Islet of Langerhans (tissue), 1 donor: ENCODE measurements around the gene TEAD4.

Source experiments
- FAIRE-seq: peaks from one replicate; lab custom pipeline; 2011; peaks lifted over from hg19 to GRCh38; lab: Jason Lieb, UNC

TEAD4 gene

DNA sequence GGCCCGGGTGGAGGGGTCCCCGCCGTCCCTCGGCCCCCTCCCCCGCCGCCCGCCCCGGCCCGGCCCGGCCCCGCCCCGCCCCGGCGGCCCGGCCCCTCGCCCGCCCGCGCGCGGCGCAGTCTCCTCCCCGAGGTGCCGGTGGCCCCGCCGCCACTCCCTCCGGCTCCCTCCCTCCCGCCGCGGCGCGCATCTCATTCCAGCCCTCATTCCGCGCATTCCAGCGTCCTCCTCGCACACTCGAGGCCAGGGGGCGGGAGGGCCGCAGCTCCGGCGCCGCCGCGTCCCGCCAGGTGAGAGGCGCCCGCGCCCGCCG, at the start of gene TEAD4:
Gene TEAD4, plus strand, starts transcription at position 206 of the 313 bp plus-strand sequence.
- FAIRE-seq: no peak

- no peak for FAIRE-seq
Measured at GRCh38 chr12:2912216-2912575, 47.0 kb upstream of the TEAD4 start.

DNA sequence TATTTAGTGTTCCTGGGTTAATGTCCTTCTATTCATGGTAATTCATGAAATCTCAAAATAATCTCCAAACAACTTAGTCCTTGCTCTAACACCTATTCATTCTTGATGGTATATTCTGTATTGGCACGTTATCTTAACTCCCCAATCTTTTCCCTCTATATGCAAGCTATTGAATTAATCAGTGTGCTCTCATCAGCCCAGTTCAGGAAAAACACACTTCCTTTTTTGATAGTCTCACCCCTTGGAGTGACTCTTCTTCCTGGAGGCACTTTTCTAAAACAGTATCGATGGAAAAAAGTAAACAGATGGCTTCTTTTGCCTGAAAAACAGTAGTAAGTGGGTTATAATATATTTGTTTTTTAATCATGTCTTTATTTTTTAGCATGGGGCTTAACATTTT, 39.9 kb upstream of the TEAD4 start:
- no peak for FAIRE-seq

- FAIRE-seq: no peak
Measured at GRCh38 chr12:2922329-2922728, 36.9 kb upstream of the TEAD4 start.

DNA sequence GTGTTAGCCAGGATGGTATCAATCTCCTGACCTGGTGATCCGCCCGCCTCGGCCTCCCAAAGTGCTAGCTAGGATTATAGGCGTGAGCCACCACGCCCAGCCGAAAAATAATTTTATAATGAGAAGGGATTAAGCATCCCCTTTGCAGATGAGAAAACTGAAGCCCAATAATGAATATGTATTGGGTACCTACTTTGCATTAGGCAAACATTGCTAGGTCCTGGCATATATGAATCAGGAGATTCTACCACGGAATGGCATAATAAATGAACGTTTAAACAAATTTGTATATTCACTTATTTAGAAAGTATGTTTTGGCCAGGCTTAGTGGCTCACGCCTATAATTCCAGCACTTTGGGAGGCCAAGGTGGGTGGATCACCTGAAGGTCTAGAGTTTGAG, 36.1 kb upstream of the TEAD4 start:
- no peak for FAIRE-seq

DNA sequence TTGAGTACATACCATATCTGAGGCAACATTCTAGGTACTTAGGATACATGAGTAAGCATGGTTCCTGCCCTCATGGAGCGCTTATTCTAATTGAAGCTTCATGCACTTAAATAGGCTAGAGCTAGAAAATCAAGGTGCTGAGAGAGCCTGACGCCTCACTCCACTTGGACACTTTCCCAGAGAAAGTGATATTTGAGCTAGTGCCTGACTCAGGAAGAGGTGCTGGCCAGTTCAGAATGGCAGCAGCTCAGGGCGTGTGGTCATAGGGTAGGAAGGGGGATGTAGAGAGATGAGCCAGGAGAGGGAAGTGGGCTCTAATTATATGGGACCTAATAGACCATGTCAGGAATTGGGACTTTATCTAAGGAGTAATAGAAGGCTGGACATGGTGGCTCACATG, 35.2 kb upstream of the TEAD4 start:
- no peak for FAIRE-seq

GRCh38 chr12:2925322-2925995, 33.7 kb upstream of the TEAD4 start:
- no peak for FAIRE-seq

- no peak for FAIRE-seq
Measured at GRCh38 chr12:2930865-2931264, 28.3 kb upstream of the TEAD4 start.

DNA sequence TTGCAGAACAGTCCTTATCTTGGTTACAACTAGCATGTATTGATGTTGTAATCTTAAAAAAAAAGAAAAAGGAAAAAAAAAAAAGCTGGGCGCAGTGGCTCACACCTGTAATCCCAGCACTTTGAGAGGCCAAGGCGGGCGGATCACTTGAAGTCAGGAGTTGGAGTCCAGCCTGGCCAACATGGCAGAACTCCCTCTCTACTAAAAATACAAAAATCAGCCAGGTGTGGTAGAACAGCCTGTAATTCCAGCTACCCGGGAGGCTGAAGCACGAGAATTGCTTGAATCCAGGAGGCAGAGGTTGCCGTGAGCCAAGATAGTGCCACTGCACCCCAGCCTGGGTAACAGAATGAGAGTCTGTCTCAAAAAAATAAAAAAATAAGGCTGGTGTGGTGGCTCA, 25.6 kb upstream of the TEAD4 start:
- no peak for FAIRE-seq

- no peak for FAIRE-seq
Measured at GRCh38 chr12:2934371-2934770, 24.8 kb upstream of the TEAD4 start.

- FAIRE-seq: no peak
Measured at GRCh38 chr12:2936301-2936700, 22.9 kb upstream of the TEAD4 start.

- no peak for FAIRE-seq
Measured at GRCh38 chr12:2937500-2937899, 21.7 kb upstream of the TEAD4 start.

DNA sequence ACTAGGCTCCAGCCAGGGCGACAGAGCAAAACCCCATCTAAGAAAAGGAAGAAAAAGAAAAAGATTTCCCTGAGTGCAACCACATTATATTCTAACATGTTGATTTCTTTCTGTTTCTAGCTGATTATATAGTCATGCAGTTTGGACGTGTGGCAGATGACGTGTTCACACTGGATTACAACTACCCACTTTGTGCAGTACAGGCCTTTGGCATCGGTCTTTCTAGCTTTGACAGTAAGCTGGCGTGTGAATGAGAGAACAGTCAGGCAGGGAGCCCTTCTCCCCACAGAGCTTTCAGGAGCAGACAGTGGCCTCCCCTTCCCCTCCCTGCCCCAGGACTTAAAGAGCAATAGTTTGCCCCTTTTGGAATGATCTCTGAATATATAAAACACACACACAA, 20.0 kb upstream of the TEAD4 start:
- no peak for FAIRE-seq

DNA sequence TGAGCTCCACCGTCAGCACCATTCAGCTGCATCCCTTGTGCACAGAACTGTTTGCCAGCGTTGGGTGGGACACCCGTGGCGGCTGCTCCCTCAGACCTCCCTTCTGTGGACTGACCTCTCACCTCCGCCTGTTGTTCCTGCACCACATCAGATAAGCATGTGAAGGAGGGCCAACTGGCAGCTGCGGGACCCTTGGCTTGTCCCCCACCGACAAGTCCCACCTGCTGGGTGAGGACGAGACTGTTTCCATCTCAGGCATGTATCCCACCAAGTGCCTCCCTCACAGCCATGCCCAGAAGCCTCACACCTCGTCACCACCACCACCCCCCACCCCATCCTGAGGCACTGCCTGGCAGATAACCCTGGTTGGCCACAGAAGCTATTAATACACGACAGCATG, 18.6 kb upstream of the TEAD4 start:
- no peak for FAIRE-seq

DNA sequence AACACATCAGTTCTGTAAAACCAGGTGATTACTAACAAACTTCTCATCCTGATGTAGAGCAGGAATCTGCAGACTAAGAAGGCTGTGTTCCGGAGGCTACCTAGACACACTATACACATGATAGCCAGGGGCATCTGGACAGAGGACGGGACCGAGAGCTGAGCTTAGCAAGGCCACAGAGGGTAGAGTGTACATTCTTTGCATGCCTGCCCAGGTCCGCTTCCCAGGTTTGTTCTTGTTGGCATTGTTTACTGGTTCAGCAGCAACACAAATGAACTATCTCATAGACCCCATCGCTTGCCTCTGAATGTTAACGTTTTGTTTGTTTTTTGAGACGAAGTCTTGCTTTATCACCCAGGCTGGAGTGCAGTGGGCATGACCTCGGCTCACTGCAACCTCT, 17.7 kb upstream of the TEAD4 start:
- FAIRE-seq: no peak

DNA sequence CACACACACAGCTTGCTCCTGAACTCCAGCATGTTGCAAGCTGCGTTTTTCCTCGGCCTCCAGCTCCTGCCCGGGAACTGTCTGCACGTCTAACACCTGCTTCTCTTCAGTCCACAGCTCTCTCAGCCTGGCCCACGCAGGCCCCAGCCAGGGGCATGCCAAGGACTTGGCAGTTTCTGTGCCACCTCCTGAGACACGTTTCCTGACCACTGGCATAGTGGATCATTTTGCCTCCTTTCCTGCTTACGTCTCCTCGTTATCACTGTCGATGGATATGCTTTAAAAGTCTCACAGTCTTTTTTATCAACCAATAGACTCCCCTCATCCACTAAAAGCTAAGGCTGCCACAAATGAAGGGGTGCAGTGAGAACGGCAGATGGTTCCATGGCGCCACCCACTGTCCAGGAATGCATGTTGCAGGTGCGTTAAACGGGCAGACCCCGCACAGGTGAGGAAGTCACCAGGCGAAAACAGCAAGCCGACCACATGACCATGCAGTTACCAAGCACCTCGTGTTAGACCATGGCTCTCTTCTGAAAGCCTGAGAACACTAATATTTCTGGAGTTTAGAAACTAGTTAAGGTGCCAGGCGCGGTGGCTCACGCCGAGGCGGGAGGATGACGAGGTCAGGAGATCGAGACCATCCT, 14.7 kb upstream of the TEAD4 start:
- FAIRE-seq: no peak

DNA sequence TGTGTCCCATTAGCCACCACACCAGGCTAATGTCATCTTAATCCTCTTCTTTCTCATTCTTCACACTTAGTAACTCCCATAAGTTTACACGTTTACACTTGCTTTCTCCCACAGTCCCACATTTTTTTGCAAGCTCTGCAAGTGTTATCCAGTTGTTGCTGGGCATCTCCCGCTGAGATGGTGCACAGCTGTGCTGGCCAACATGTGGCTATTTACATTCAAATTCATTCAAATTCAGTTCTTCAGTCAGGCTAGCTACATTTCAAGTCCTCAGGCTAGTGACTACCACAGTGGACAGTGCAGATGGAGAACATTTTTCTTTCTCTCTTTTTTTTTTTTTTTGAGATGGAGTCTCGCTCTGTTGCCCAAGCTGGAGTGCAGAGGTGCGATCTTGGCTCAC, 9.8 kb upstream of the TEAD4 start:
- no peak for FAIRE-seq

GRCh38 chr12:2955888-2956287, 3.3 kb upstream of the TEAD4 start:
- FAIRE-seq: no peak

DNA sequence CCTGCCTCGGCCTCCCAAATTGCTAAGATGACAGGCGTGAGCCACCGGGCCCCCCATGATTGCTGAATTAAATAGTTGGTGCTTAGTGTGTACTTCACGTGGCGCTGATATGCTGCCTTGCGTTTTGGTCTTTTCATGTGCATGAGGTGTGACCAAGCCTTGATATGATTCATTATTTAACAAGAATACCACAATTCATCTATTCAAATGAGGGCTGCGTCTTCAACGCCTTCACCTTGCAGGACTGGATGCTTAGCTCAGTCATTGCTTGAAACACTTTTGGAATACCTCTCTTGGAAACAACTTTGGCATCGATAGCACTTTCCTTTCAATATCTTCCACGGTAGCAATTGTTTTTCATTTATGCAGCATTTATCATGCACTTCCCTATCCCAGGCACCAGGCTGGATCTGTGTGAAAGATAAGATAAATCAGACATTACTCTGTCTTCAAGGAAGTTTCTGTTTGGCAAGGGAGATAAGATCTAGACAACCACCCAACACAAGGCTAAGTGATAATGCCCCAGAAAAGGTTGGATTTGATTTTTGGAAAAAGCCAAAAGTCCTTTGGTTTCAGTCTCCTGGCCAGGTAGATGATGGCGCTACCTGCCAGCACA, 1.3 kb upstream of the TEAD4 start:
- no peak for FAIRE-seq

DNA sequence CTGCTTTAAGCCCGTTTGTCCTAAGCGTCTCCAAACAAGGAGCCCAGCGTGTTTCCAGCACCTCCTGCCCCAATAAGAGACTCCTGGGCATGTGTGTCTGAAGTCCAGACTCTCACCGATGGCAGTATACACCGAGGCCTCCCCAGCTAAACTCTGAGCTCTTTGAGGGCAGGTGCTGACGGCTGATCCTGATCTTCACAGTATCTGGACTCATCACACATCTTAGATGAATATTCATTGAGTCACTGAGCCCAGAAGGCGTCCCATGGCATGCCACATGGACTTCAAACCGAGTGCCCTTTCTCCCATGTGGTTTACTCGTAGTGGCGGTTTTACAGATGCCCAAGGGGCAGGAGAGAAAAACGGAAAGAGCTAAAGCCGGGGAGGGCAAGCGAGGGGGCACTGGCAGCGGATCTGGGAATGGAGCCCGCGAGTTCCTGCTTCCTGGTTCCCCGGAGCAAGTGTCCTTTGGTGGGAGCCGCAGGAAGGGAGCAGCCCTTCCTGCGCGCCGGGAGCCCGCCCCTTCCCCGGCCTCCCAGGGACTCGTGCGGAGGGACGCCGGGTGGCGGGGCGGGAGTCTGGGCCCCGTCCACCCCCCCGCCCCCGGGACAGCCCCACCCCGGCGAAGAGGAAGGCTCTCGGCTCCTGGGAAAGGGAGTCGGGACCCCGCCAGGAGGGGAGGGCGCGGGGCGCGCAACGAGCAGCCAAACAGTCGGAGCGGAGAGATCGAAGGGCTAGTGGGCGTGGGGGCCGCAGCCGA, 585 bp upstream of the TEAD4 start:
- FAIRE-seq: no peak

- FAIRE-seq: no peak
Measured at GRCh38 chr12:2959505-2960389, 550 bp downstream of the TEAD4 start.

GRCh38 chr12:2960390-2960956, 1.3 kb downstream of the TEAD4 start:
- no peak for FAIRE-seq
